Stomach (tissue), 9 donors: ENCODE results near the gene AGTRAP. TPM values are rescaled to one million over a fixed set of nuclear protein-coding genes. Genes with fewer than 3 reads are reported as not detected.

ENCODE experiments used
- DNase-seq, 2 donors: peaks; one replicate each; pipeline versions ENCODE4 v3.0.0 to v3.0.0-alpha.2; 2013 to 2019
- H3K27ac ChIP-seq, 5 donors: fragments of 200-600 bp in 4 of 5; sonication (generic) in 4 of 5; one replicate each; pipeline ENCODE4 v1.5.1; 2013 to 2019; ENCODE audit warnings: mild to moderate bottlenecking in 1 of 5, moderate library complexity in 1 of 5
- H3K27me3 ChIP-seq, 3 donors: fragments of 200-600 bp; sonication (generic); one replicate each; pipeline ENCODE4 v1.5.1; 2017 to 2019; ENCODE audit warnings: mixed run types in 1 of 3
- H3K36me3 ChIP-seq, 4 donors: fragments of 200-600 bp; sonication (generic); 1 replicate in 3 of 4; 2 replicates in 1 of 4; pipeline ENCODE4 v1.5.1; 2016 to 2019
- H3K4me1 ChIP-seq, 4 donors: fragments of 200-600 bp; sonication (generic); one replicate each; pipeline ENCODE4 v1.5.1; 2016 to 2019
- H3K4me3 ChIP-seq, 4 donors: fragments of 200-600 bp; sonication (generic) in 3 of 4; one replicate each; pipeline ENCODE4 v1.5.1; 2016 to 2019; ENCODE audit warnings: mild to moderate bottlenecking in 1 of 4
- H3K9me3 ChIP-seq, 4 donors: fragments of 200-600 bp; sonication (generic); one replicate each; pipeline ENCODE4 v1.5.1; 2016 to 2019
- CTCF ChIP-seq, 7 experiments: fragments of 450-650 bp in 4 of 7; fragments of 200-600 bp in 3 of 7; sonication (generic) in 3 of 7; IDR thresholded peaks; one replicate each; pipeline ENCODE4 v1.5.1; 2016 to 2019; ENCODE audit warnings: antibody characterized with exemption in 7 of 7, control low read depth in 2 of 7, mild to moderate bottlenecking in 1 of 7
- EP300 ChIP-seq: sonication (generic); formaldehyde crosslinking; IDR thresholded peaks from one replicate; pipeline ENCODE4 v1.6.1; 2017; ENCODE audit warnings: antibody characterized with exemption
- POLR2A ChIP-seq, 4 donors: fragments of 450-650 bp; IDR thresholded peaks; one replicate each; pipeline ENCODE4 v1.6.1; 2016; ENCODE audit warnings: antibody characterized with exemption in 4 of 4, control low read depth in 2 of 4, mild to moderate bottlenecking in 1 of 4, moderate library complexity in 1 of 4
- POLR2AphosphoS5 ChIP-seq, 3 donors: sonication (generic); formaldehyde crosslinking; IDR thresholded peaks; one replicate each; pipeline ENCODE4 v1.6.1; 2016; ENCODE audit warnings: antibody characterized with exemption in 3 of 3
- WGBS, 5 donors: extraction: QIAGEN DNeasy Blood & Tissue Kit in 3 of 5; methylation state at CpG; one replicate each; pipeline versions ENCODE4 v1.1.5 to v1.1.7; 2013 to 2018; 5-methylcytosine and 5-hydroxymethylcytosine counted together
- intact Hi-C: fragments of 100-400 bp; cut with DNase I; formaldehyde crosslinking; loops from one replicate; pipeline ENCODE4 v1.15.1; 2023; ENCODE audit warnings: low total_unique reads
- polyA plus RNA-seq, 3 donors: library from polyadenylated mRNA; stranded (reverse); fragments of 200-250 nt; gene quantifications; one replicate each; pipeline ENCODE4 v1.2.3, GENCODE V29; 2013
- total RNA-seq, 5 donors: library from RNA; depleted of rRNA; stranded (reverse); fragments of >200 nt; gene quantifications; one replicate each; pipeline versions ENCODE4 v1.1.0 to v1.2.3, GENCODE V29; 2014 to 2016
- donor health status: healthy with polysubstance abuse.
- donor health status: Bipolar disorder and iron deficiency.
- donor health status: healthy.

AGTRAP gene
- total and polyA plus RNA-seq, 8 donors = 4.1 to 76.3 (median 30.2) TPM

- intact Hi-C loops = no loop called here
- no peak overlapping the region for H3K27ac ChIP-seq
- no peaks in the 10 kb centered on the region for H3K9me3 ChIP-seq
- peaks cover 0 to 18% (median 0%) of the 10 kb centered on the region in 3 donors for H3K27me3 ChIP-seq
- TF ChIP-seq CTCF (IDR thresholded peaks at IDR 0.05) = no peak
- no peak for TF ChIP-seq POLR2A (IDR thresholded peaks at IDR 0.05)
- no peak for TF ChIP-seq EP300
- TF ChIP-seq POLR2AphosphoS5 (IDR thresholded peaks at IDR 0.05) = no peak
- DNase-seq = no peak
- H3K4me1 ChIP-seq = no peaks in the 10 kb centered on the region
- H3K36me3 ChIP-seq = no peaks in the 10 kb centered on the region
- no peak overlapping the region for H3K4me3 ChIP-seq
Observed at GRCh38 chr1:11770011-11770410, 34.1 kb downstream of the AGTRAP start.

GRCh38 chr1:11771481-11772043 is 35.6 kb downstream of the AGTRAP start:
- DNase-seq = no peak
- no peaks in the 10 kb centered on the region for H3K4me1 ChIP-seq
- H3K9me3 ChIP-seq = no peaks in the 10 kb centered on the region
- TF ChIP-seq CTCF (IDR thresholded peaks at IDR 0.05) = no peak
- no peak for TF ChIP-seq POLR2A (IDR thresholded peaks at IDR 0.05)
- TF ChIP-seq EP300 = no peak
- TF ChIP-seq POLR2AphosphoS5 (IDR thresholded peaks at IDR 0.05) = no peak
- WGBS, 5 donors = 57 to 64% (median 59%) methylated on average over 10 to 11 of the region's 11 CpGs
- H3K27me3 ChIP-seq = peaks cover 0 to 7% (median 0%) of the 10 kb centered on the region in 3 donors
- H3K4me3 ChIP-seq = no peak overlapping the region
- intact Hi-C loops = no loop called here
- H3K27ac ChIP-seq = no peak overlapping the region
- H3K36me3 ChIP-seq = no peaks in the 10 kb centered on the region

GRCh38 chr1:11772458-11772857 is 36.5 kb downstream of the AGTRAP start:
- Histone ChIP-seq H3K27ac (no peak overlapping the region), H3K4me1 (no peaks in the 10 kb centered on the region), H3K4me3 (no peak overlapping the region), H3K36me3 (no peaks in the 10 kb centered on the region), H3K27me3 (no peaks in the 10 kb centered on the region), H3K9me3 (no peaks in the 10 kb centered on the region)
- TF ChIP-seq CTCF (IDR thresholded peaks at IDR 0.05) = no peak
- no peak for TF ChIP-seq EP300
- TF ChIP-seq POLR2A (IDR thresholded peaks at IDR 0.05) = no peak
- TF ChIP-seq POLR2AphosphoS5 (IDR thresholded peaks at IDR 0.05) = no peak
- intact Hi-C loops = no loop called here
- 45 to 67% (median 57%) methylated on average over 5 of the region's 5 CpGs for WGBS, 5 donors
- no peak for DNase-seq

- no peaks in the 10 kb centered on the region for H3K9me3 ChIP-seq
- DNase-seq = no peak
- 84 to 92% (median 89%) methylated on average over 9 of the region's 9 CpGs for WGBS, 5 donors
- H3K4me3 ChIP-seq = no peak overlapping the region
- H3K27ac ChIP-seq = no peak overlapping the region
- H3K27me3 ChIP-seq = no peaks in the 10 kb centered on the region
- TF ChIP-seq CTCF (IDR thresholded peaks at IDR 0.05) = no peak
- TF ChIP-seq POLR2A (IDR thresholded peaks at IDR 0.05) = no peak
- TF ChIP-seq POLR2AphosphoS5 (IDR thresholded peaks at IDR 0.05) = no peak
- TF ChIP-seq EP300 = no peak
- intact Hi-C loops = no loop called here
- H3K36me3 ChIP-seq = no peaks in the 10 kb centered on the region
- H3K4me1 ChIP-seq = no peaks in the 10 kb centered on the region
Observed at GRCh38 chr1:11774753-11775152, 38.8 kb downstream of the AGTRAP start.
